ENCODE results near the gene LRRC32.

DNA sequence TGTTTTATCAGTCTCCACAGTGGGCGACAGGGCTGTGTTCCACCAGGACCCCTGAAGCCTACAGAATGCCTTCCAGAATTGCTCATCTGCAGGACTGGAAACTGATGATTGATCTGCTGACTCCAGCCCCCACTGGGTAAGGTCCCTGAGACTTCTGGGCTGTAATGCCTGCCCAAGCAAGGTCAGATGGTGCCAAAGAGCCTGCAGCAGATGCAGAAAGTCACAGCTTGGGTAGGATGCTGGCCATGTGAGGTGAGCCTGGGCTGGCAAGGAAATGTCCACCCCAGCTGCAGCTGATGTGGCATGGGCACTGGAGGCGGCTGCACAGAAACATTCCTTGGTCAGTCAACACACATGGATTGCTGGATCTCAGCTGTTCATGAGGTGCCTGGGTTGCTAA is 30.9 kb downstream of the LRRC32 start:
- no peak for TF ChIP-seq POLR2AphosphoS5 (IDR thresholded peaks at IDR 0.05)
- TF ChIP-seq, protein P1, sequence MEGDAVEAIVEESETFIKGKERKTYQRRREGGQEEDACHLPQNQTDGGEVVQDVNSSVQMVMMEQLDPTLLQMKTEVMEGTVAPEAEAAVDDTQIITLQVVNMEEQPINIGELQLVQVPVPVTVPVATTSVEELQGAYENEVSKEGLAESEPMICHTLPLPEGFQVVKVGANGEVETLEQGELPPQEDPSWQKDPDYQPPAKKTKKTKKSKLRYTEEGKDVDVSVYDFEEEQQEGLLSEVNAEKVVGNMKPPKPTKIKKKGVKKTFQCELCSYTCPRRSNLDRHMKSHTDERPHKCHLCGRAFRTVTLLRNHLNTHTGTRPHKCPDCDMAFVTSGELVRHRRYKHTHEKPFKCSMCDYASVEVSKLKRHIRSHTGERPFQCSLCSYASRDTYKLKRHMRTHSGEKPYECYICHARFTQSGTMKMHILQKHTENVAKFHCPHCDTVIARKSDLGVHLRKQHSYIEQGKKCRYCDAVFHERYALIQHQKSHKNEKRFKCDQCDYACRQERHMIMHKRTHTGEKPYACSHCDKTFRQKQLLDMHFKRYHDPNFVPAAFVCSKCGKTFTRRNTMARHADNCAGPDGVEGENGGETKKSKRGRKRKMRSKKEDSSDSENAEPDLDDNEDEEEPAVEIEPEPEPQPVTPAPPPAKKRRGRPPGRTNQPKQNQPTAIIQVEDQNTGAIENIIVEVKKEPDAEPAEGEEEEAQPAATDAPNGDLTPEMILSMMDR (IDR thresholded peaks at IDR 0.05) = no peak
